Trophoblast cell (in vitro differentiated cells and primary cell): ENCODE results near the gene CD1E.

Experiments used
- DNase-seq, 2 donors: peaks; one replicate each; pipeline ENCODE4 v3.0.0-alpha.2; 2016
- H2AFZ ChIP-seq: 2 replicates; pipeline ENCODE4 v1.6.1; 2013; ENCODE audit warnings: low read length, moderate library complexity, mild to moderate bottlenecking; ENCODE audit not compliant: insufficient read depth, poor library complexity
- H2AK5ac ChIP-seq: 2 replicates; pipeline ENCODE4 v1.6.1; 2013; ENCODE audit warnings: mild to moderate bottlenecking, low read length
- H2BK120ac ChIP-seq: 2 replicates; pipeline ENCODE4 v1.6.1; 2013; ENCODE audit warnings: low read length, mild to moderate bottlenecking, moderate library complexity; ENCODE audit not compliant: insufficient read depth, poor library complexity
- H2BK12ac ChIP-seq: 2 replicates; pipeline ENCODE4 v1.6.1; 2013; ENCODE audit warnings: mild to moderate bottlenecking, low read length, moderate library complexity
- H2BK5ac ChIP-seq: 2 replicates; pipeline ENCODE4 v1.6.1; 2013; ENCODE audit warnings: low read length, low read depth, moderate library complexity, mild to moderate bottlenecking; ENCODE audit not compliant: poor library complexity
- H3K14ac ChIP-seq: 2 replicates; pipeline ENCODE4 v1.6.1; 2013; ENCODE audit warnings: mild to moderate bottlenecking, low read length
- H3K18ac ChIP-seq: 2 replicates; pipeline ENCODE4 v1.6.1; 2013; ENCODE audit warnings: mild to moderate bottlenecking, low read length
- H3K23ac ChIP-seq: 2 replicates; pipeline ENCODE4 v1.6.1; 2013; ENCODE audit warnings: low read length
- H3K27ac ChIP-seq: 2 replicates; pipeline ENCODE4 v1.5.1; 2013; ENCODE audit warnings: low read depth, mild to moderate bottlenecking, inconsistent platforms, low read length, moderate library complexity
- H3K27me3 ChIP-seq: 2 replicates; pipeline ENCODE4 v1.6.1; 2013; ENCODE audit warnings: inconsistent platforms, mild to moderate bottlenecking, low read length, moderate library complexity; ENCODE audit not compliant: insufficient read depth
- H3K36me3 ChIP-seq, 2 experiments: 1 replicate in 1 of 2; 2 replicates in 1 of 2; pipeline ENCODE4 v1.6.1; 2013; ENCODE audit warnings: low read length in 2 of 2, mild to moderate bottlenecking in 2 of 2, moderate library complexity in 1 of 2; ENCODE audit not compliant: insufficient read depth in 2 of 2, control insufficient read depth in 1 of 2
- H3K4ac ChIP-seq: 2 replicates; pipeline ENCODE4 v1.6.1; 2013; ENCODE audit warnings: low read depth, mild to moderate bottlenecking, low read length, moderate library complexity
- H3K4me1 ChIP-seq, 2 experiments: 1 replicate in 1 of 2; 2 replicates in 1 of 2; pipeline ENCODE4 v1.6.1; 2013; ENCODE audit warnings: low read length in 2 of 2, mild to moderate bottlenecking in 2 of 2, moderate library complexity in 1 of 2; ENCODE audit not compliant: insufficient read depth in 2 of 2, control insufficient read depth in 1 of 2
- H3K4me2 ChIP-seq: 2 replicates; pipeline ENCODE4 v1.6.1; 2013; ENCODE audit warnings: inconsistent platforms, mild to moderate bottlenecking, low read length, moderate library complexity
- H3K4me3 ChIP-seq: 2 replicates; pipeline ENCODE4 v1.5.1; 2013; ENCODE audit warnings: mild to moderate bottlenecking, low read depth, low read length, inconsistent platforms
- H3K79me1 ChIP-seq: one replicate; pipeline ENCODE4 v1.6.1; 2013; ENCODE audit warnings: low read length
- H3K79me2 ChIP-seq: 2 replicates; pipeline ENCODE4 v1.6.1; 2013; ENCODE audit warnings: low read length, mild to moderate bottlenecking; ENCODE audit not compliant: control insufficient read depth, insufficient read depth, poor library complexity
- H3K9ac ChIP-seq: 2 replicates; pipeline ENCODE4 v1.6.1; 2013; ENCODE audit warnings: mild to moderate bottlenecking, low read length
- H3K9me3 ChIP-seq: 2 replicates; pipeline ENCODE4 v1.6.1; 2013; ENCODE audit warnings: low read depth, mild to moderate bottlenecking, control low read depth, inconsistent platforms, low read length; ENCODE audit not compliant: insufficient read depth
- H4K12ac ChIP-seq: 2 replicates; pipeline ENCODE4 v1.6.1; 2013; ENCODE audit warnings: low read depth, mild to moderate bottlenecking, low read length, moderate library complexity
- H4K8ac ChIP-seq: 2 replicates; pipeline ENCODE4 v1.6.1; 2013; ENCODE audit warnings: low read depth, mild to moderate bottlenecking, low read length, moderate library complexity
- H4K91ac ChIP-seq: one replicate; pipeline ENCODE4 v1.6.1; 2013; ENCODE audit warnings: low read depth, mild to moderate bottlenecking, low read length, moderate library complexity
- WGBS: extraction: QIAGEN DNeasy Blood & Tissue Kit; methylation state at CpG from one replicate; pipeline ENCODE4 v1.1.7; 2013; ENCODE audit warnings: missing lambda C conversion rate; ENCODE audit not compliant: insufficient read length, insufficient coverage; ENCODE audit errors: extremely low coverage; 5-methylcytosine and 5-hydroxymethylcytosine counted together

The CD1E gene

GRCh38 chr1:158324395-158324794 is 29.3 kb upstream of the CD1E start:
- H3K9me3 ChIP-seq, result no peaks in the 10 kb centered on the region
- H3K4me2 ChIP-seq, result no peak overlapping the region
- H2AFZ ChIP-seq, result no peak overlapping the region
- no peak overlapping the region for H2AK5ac ChIP-seq
- no peaks in the 10 kb centered on the region for H3K79me1 ChIP-seq
- DNase-seq, result no peak
- no peak overlapping the region for H3K9ac ChIP-seq
- no peak overlapping the region for H3K27ac ChIP-seq
- H2BK120ac ChIP-seq, result no peak overlapping the region
- H2BK12ac ChIP-seq, result no peak overlapping the region
- no peak overlapping the region for H3K14ac ChIP-seq
- WGBS, result no CpG with 5 or more reads among the region's 4 CpGs
- H3K18ac ChIP-seq, result no peak overlapping the region
- no peaks in the 10 kb centered on the region for H3K36me3 ChIP-seq
- no peaks in the 10 kb centered on the region for H3K79me2 ChIP-seq
- no peaks in the 10 kb centered on the region for H3K27me3 ChIP-seq
- H4K12ac ChIP-seq, result no peak overlapping the region
- no peak overlapping the region for H3K23ac ChIP-seq
- no peak overlapping the region for H3K4ac ChIP-seq
- no peak overlapping the region for H4K91ac ChIP-seq
- H4K8ac ChIP-seq, result no peak overlapping the region
- no peaks in the 10 kb centered on the region for H3K4me1 ChIP-seq
- H3K4me3 ChIP-seq, result no peak overlapping the region
- H2BK5ac ChIP-seq, result no peak overlapping the region

- no peak overlapping the region for H3K4ac ChIP-seq
- no peak overlapping the region for H3K4me2 ChIP-seq
- H3K4me3 ChIP-seq, result no peak overlapping the region
- no peak overlapping the region for H3K14ac ChIP-seq
- H2AFZ ChIP-seq, result no peak overlapping the region
- H3K27ac ChIP-seq, result no peak overlapping the region
- H3K9me3 ChIP-seq, result no peaks in the 10 kb centered on the region
- no peak overlapping the region for H3K18ac ChIP-seq
- H3K4me1 ChIP-seq, result no peaks in the 10 kb centered on the region
- no peaks in the 10 kb centered on the region for H3K79me2 ChIP-seq
- H3K27me3 ChIP-seq, result no peaks in the 10 kb centered on the region
- H4K8ac ChIP-seq, result no peak overlapping the region
- H4K91ac ChIP-seq, result no peak overlapping the region
- no peak overlapping the region for H2BK5ac ChIP-seq
- no peaks in the 10 kb centered on the region for H3K79me1 ChIP-seq
- no peak overlapping the region for H4K12ac ChIP-seq
- no peaks in the 10 kb centered on the region for H3K36me3 ChIP-seq
- H3K9ac ChIP-seq, result no peak overlapping the region
- H2BK12ac ChIP-seq, result no peak overlapping the region
- H2BK120ac ChIP-seq, result no peak overlapping the region
- DNase-seq, result no peak
- H2AK5ac ChIP-seq, result no peak overlapping the region
- H3K23ac ChIP-seq, result no peak overlapping the region
Measured at GRCh38 chr1:158327481-158327880, 26.2 kb upstream of the CD1E start.

- Histone ChIP-seq H3K4me3 (no peak overlapping the region), H4K8ac (no peak overlapping the region), H3K18ac (no peak overlapping the region), H3K9ac (no peak overlapping the region), H3K79me2 (no peaks in the 10 kb centered on the region), H4K91ac (no peak overlapping the region), H3K4ac (no peak overlapping the region), H3K14ac (no peak overlapping the region), H2BK12ac (no peak overlapping the region), H2AFZ (no peak overlapping the region), H3K27me3 (no peaks in the 10 kb centered on the region), H3K4me1 (no peaks in the 10 kb centered on the region), H2BK5ac (no peak overlapping the region), H4K12ac (no peak overlapping the region), H3K23ac (no peak overlapping the region), H3K27ac (no peak overlapping the region), H3K4me2 (no peak overlapping the region), H3K79me1 (no peaks in the 10 kb centered on the region), H3K36me3 (no peaks in the 10 kb centered on the region), H3K9me3 (no peaks in the 10 kb centered on the region), H2BK120ac (no peak overlapping the region), H2AK5ac (no peak overlapping the region)
- no peak for DNase-seq
- WGBS, result 100% methylated on average over 1 of the region's 3 CpGs
Measured at GRCh38 chr1:158328426-158328825, 25.3 kb upstream of the CD1E start.

DNA sequence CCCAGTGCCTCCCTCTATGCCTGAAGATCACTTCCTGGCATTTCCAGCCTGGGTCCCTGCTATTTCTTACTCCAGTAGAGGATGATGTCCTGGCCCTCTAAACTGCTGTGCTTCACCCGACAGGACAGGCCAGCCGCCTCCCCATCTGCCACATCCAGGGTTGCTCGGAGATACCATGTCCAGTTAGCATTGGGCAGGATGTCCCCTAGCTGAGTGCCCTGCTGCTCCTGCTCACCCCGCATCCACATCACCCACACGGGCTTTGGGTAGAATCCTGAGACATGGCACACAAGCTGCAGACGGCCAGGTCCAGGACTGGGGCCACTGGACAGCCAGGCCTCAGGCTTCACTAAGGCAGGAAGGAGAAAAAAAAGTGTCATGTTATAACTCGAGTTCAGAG is 24.4 kb upstream of the CD1E start:
- no peak overlapping the region for H4K91ac ChIP-seq
- no peaks in the 10 kb centered on the region for H3K4me1 ChIP-seq
- H3K4me2 ChIP-seq, result no peak overlapping the region
- no peak overlapping the region for H2AK5ac ChIP-seq
- H3K27me3 ChIP-seq, result no peaks in the 10 kb centered on the region
- no peak overlapping the region for H2BK12ac ChIP-seq
- no peak overlapping the region for H4K8ac ChIP-seq
- no peak overlapping the region for H3K14ac ChIP-seq
- no peak overlapping the region for H2BK5ac ChIP-seq
- no peak for DNase-seq
- H2AFZ ChIP-seq, result no peak overlapping the region
- H3K79me1 ChIP-seq, result no peaks in the 10 kb centered on the region
- WGBS, result no CpG with 5 or more reads among the region's 7 CpGs
- no peak overlapping the region for H3K4ac ChIP-seq
- H3K23ac ChIP-seq, result no peak overlapping the region
- no peaks in the 10 kb centered on the region for H3K36me3 ChIP-seq
- no peak overlapping the region for H2BK120ac ChIP-seq
- no peak overlapping the region for H3K9ac ChIP-seq
- H3K79me2 ChIP-seq, result no peaks in the 10 kb centered on the region
- no peaks in the 10 kb centered on the region for H3K9me3 ChIP-seq
- no peak overlapping the region for H3K27ac ChIP-seq
- no peak overlapping the region for H3K18ac ChIP-seq
- no peak overlapping the region for H4K12ac ChIP-seq
- H3K4me3 ChIP-seq, result no peak overlapping the region

- no peak for DNase-seq
- Histone ChIP-seq H3K14ac (no peak overlapping the region), H3K23ac (no peak overlapping the region), H3K4me2 (no peak overlapping the region), H3K9me3 (no peaks in the 10 kb centered on the region), H3K79me2 (no peaks in the 10 kb centered on the region), H3K18ac (no peak overlapping the region), H4K8ac (no peak overlapping the region), H3K79me1 (no peaks in the 10 kb centered on the region), H3K4me3 (no peak overlapping the region), H2AK5ac (no peak overlapping the region), H3K36me3 (no peaks in the 10 kb centered on the region), H3K4ac (no peak overlapping the region), H3K9ac (no peak overlapping the region), H2BK120ac (no peak overlapping the region), H4K91ac (no peak overlapping the region), H2AFZ (no peak overlapping the region), H3K4me1 (no peaks in the 10 kb centered on the region), H2BK5ac (no peak overlapping the region), H2BK12ac (no peak overlapping the region), H3K27ac (no peak overlapping the region), H4K12ac (no peak overlapping the region), H3K27me3 (no peaks in the 10 kb centered on the region)
- WGBS, result no CpG with 5 or more reads among the region's 3 CpGs
Measured at GRCh38 chr1:158329733-158330132, 24.0 kb upstream of the CD1E start.
